A549 (cell line): ENCODE data around the gene CHRNA1.

ENCODE experiments used
- CTCF ChIP-seq: fragments of >200 bp; sonication (Bioruptor Twin); formaldehyde crosslinking; IDR thresholded peaks from 3 replicates; pipeline ENCODE4 v1.5.1; 2016
- EP300 ChIP-seq, 2 experiments: fragments of >200 bp; sonication (Bioruptor Twin); formaldehyde crosslinking; IDR thresholded peaks; 2 replicates in 1 of 2; 3 replicates in 1 of 2; pipeline ENCODE4 v1.6.1; 2016 to 2017
- JUN ChIP-seq, 2 experiments: fragments of >200 bp; sonication (Bioruptor Twin); formaldehyde crosslinking; IDR thresholded peaks; 2 replicates in 1 of 2; 3 replicates in 1 of 2; pipeline ENCODE4 v1.6.1; 2016 to 2017
- KDM5A ChIP-seq: fragments of 200-600 bp; sonication (generic); IDR thresholded peaks from 2 replicates; pipeline ENCODE4 v1.6.1; 2016; ENCODE audit warnings: antibody characterized with exemption, mild to moderate bottlenecking
- MAX ChIP-seq: IDR thresholded peaks from 2 replicates; pipeline ENCODE4 v1.6.1; 2012
- POLR2A ChIP-seq: IDR thresholded peaks from 2 replicates; pipeline ENCODE4 v1.6.1; 2012; ENCODE audit warnings: mild to moderate bottlenecking, low read length
- RFX5 ChIP-seq: fragments of 450-650 bp; IDR thresholded peaks from 2 replicates; pipeline ENCODE4 v1.7.1; 2014; ENCODE audit warnings: antibody characterized with exemption, mild to moderate bottlenecking, moderate library complexity
- USF2 ChIP-seq: fragments of 450-650 bp; IDR thresholded peaks from 2 replicates; pipeline ENCODE4 v1.6.1; 2014; ENCODE audit warnings: antibody characterized with exemption

GRCh38 chr2:174776675-174777074, 12.4 kb upstream of the CHRNA1 start:
- TF ChIP-seq RFX5 (no peak), POLR2A (no peak), CTCF (no peak), KDM5A (no peak), MAX (no peak), USF2 (no peak), EP300 (IDR thresholded peaks at IDR 0.05) (no peak), JUN (IDR thresholded peaks at IDR 0.05) (no peak)
